Liver (tissue), 2 donors: ENCODE measurements around the gene TGFBR1.

Source experiments
- RXRA ChIP-seq, 2 donors: IDR thresholded peaks; 2 replicates each; pipeline ENCODE4 v1.6.1; 2017 to 2018; ENCODE audit warnings: antibody characterized with exemption in 2 of 2, mild to moderate bottlenecking in 1 of 2
- SP1 ChIP-seq: IDR thresholded peaks from 2 replicates; pipeline ENCODE4 v1.6.1; 2018; ENCODE audit warnings: antibody characterized with exemption, mild to moderate bottlenecking
- donor health status: healthy.

GRCh38 chr9:99187311-99187710 lies 82.4 kb downstream of the TGFBR1 start:
- TF ChIP-seq RXRA (IDR thresholded peaks at IDR 0.05) (no peak), SP1 (no peak)
